Fibroblast of skin of scalp (primary cell): ENCODE data around the gene TMPRSS5.
A peak's percentile ranks its signal among the peaks of the same experiment; 100 is the strongest.
"Not testable (repeated sequence)": the region's sequence is repeated elsewhere in the genome, so short reads cannot be mapped to it uniquely, and the experiment has no call there.

Experiments
- DNase-seq: peaks from one replicate; pipeline ENCODE4 v3.0.0-alpha.2; 2013

Gene TMPRSS5

GRCh38 chr11:113697111-113697510 lies 9.0 kb downstream of the TMPRSS5 start:
- DNase-seq: no peak

DNA sequence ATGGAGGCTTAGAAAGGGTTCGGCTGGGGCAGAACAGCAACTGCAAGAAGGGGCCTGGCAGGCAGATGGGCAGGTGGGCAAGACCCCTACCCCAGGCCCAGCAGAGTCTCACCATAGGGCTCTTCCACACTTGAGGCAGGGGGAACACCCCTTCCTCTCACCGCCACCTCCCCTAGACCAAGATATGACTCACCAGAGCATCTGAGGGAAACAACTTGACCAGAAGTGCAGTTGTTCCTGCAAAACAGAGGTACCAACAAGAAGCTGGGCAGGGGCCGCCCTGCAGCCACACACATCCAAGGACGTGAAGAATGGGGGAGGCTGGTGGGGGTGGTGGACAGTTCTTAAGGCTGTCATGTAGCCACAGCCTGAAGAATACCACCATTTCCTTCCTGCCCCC lies 10.9 kb downstream of the TMPRSS5 start:
- DNase-seq: no peak

DNA sequence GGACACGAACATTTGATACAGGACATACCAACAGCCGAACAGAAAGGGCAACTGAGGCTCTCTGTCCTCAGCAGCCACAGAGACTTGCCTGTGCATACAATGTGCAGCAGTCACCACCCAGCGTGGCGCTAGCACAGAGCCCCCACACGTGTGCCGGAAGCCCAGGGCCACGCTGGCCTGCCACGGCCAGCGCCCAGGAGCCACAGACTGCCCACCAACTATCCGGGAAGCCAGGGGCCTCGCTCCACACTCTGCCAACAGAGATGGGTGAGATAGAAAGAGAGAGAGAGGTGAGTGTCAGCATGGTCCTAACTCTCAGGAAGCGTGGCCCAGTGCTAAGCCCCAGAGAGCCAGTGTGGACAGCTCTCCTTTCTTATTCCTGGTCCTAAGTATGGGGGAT lies 11.7 kb downstream of the TMPRSS5 start:
- DNase-seq: no peak

GRCh38 chr11:113693030-113693429 lies 13.1 kb downstream of the TMPRSS5 start:
- no peak for DNase-seq

GRCh38 chr11:113690619-113691569 lies 15.2 kb downstream of the TMPRSS5 start:
- DNase-seq: peak; percentile 74

- no peak for DNase-seq
Observed at GRCh38 chr11:113689768-113690618, 16.1 kb downstream of the TMPRSS5 start.

DNA sequence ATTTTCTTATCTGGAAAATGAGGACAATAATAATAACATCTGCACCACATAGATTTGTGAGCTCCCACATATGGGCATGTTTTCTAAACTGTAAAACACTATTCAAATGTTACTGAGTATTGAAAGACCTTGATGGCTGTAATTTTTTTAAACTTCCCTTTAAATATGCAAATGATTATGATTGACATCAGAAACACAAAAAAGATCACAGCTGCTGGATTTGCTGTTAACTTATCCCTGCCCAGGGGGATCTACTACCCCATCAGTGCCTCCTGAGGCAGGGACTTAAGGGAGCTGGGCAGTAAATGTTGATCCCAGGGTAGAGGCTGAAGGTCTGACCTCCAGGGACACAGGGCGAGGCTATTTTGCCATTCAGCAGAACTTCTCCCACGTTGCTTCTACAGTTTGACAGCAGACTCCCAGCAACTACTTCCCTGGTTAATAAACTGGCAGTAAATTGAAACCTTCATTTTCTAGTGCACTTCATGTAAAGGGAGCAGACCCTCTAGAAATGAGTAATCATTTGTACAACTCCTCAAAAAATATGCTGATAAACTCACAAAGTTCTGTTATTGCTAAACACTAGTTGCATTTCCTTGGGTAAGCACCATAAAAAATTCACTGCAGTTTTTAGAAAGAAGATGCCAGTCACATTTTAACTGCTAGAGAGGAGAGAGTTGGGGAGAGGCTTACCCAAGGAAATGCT lies 20.3 kb downstream of the TMPRSS5 start:
- no peak for DNase-seq

GRCh38 chr11:113684496-113684895 lies 21.6 kb downstream of the TMPRSS5 start:
- DNase-seq: peak; percentile 22

DNA sequence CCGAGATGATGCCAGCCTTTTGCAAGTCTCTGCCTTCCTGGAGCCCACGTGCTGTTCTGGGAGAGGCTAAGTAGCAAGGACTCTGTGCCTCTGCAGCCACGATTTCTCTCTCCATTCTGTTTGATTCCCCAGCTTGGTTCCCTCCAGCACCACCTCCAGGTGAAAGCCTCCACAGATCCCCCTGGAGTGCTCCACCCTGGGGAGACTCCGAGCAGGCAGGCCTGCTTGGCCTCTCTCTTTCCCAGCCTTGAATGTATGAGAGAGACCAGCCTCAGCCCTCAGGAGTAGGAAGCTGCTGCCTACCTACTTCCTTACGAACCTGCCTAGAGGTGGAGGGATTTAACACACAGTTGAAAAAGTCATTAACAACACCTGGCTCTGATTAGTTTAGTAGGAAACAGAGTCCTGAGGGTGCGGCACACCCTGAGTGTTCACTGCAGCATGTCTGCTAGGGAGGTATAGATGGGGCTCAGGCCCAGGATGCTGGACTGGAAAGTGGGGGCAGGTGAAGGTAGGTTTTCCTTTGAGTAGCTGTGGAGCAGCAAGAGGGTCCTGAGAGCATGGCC lies 22.5 kb downstream of the TMPRSS5 start:
- DNase-seq: no peak

GRCh38 chr11:113681711-113682413 lies 24.2 kb downstream of the TMPRSS5 start:
- DNase-seq: peak; percentile 76

- DNase-seq: no peak
Observed at GRCh38 chr11:113681282-113681681, 24.8 kb downstream of the TMPRSS5 start.

GRCh38 chr11:113677685-113678084 lies 28.4 kb downstream of the TMPRSS5 start:
- no peak for DNase-seq

DNA sequence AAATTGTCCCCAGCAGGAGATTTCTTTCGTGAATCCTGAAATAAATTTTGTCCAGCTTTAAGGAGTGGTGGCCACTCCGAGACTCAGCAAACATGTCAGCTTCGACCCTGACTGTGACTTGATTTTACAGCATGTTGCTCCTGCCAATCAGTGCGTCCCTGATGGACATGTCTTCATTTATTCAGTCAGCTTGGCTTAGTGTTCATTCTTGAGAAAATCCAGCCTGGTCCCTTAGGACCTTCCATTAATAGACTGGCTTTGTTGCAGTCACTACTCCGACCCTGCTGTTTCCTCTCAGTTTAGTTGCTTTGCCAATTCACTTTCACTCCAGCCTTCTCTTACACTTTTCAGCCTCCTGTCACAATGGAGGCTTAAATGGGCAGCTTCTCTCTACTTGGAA lies 30.5 kb downstream of the TMPRSS5 start:
- peak; percentile 81 for DNase-seq

DNA sequence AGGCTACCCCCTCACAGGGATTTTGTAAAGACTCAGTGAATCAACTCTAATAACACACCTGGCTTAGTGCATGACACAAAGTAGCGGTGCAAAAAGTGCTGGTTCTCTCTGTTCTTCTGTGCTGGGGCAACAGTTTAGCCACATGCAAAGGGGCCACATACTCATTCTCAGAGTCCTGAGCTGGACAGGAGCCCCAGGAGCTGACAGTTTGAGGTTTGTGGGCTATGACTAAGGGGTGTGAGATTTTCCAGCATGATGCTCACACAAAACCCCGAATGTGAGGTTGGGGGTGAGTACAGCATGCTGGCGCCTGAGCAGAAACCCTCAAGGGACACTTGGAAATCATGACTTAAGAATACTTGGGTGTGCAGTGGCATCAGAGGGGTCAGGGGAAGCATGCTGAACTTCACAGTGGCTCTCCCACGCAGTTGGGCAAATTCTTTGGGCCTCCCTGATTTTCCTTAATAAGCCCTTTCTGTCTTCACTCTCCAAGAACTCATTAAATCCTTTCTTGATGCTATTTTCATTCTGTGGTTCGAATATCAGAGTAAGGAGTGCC lies 31.0 kb downstream of the TMPRSS5 start:
- DNase-seq: peak; percentile 98

DNA sequence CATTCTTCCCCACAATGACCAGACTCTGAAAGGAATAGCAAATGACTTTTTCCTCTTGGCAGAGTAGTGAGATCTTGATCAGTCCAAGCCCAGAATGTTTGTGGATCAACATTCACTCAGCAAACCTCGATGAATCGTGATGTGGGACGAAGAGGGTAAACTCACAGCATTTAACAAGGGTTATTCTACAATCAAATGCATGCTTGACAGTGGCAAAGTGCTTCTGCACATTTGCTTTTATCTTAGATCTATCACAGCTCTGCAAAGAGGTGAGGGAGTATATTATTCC lies 31.8 kb downstream of the TMPRSS5 start:
- peak; percentile 20 for DNase-seq

DNA sequence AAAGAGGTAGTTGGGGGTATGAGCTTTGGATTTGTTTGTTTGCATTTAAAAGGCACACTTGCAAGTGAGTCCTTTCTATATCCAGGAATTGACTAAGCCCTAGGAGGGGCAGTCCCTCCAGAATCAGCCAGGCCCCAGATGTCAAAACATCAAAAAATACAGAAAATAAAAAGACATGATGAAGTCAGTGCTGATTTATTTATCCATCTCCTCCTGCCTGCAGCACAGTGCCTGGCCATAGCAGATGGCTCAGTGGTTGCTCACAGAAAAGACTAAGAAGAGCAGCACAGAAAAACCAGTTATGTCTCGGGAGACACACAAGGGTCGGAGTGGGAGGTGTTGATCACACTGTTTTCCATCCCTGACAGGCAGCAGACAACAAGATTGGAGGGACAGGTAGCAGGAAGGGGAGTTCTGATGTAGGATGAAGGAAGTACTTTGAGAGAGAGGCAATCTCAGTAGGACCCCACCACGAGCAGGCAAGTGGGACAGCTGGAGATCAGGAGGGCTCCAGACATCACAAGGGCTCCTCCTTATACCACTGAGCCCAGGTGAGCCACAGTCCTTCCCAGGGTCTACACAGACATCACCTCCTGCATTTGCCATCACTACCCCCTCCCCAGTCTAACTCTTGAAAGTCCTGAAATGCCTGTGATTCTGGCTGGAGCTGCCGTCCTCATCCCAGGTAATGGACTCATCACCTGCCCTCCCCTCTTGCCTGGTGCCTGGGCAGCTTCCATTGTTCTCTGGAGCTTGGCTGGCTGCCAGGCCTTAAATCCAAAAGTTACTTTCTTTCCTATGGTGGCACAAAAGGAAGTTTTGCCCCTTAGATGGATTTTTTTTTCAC lies 32.3 kb downstream of the TMPRSS5 start:
- peak; percentile 29 for DNase-seq

DNA sequence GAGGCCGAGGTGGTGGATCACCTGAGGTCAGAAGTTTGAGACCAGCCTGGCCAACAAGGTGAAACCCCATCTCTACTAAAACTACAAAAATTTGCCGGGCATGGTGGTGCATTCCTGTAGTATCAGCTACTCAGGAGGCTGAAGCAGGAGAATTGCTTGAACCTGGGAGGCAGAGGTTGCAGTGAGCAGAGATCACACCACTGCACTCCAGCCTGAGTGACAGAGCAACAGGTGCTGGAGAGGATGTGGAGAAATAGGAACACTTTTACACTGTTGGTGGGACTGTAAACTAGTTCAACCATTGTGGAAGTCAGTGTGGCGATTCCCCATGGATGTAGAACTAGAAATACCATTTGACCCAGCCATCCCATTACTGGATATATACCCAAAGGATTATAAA lies 34.2 kb downstream of the TMPRSS5 start:
- not testable (repeated sequence) for DNase-seq

DNA sequence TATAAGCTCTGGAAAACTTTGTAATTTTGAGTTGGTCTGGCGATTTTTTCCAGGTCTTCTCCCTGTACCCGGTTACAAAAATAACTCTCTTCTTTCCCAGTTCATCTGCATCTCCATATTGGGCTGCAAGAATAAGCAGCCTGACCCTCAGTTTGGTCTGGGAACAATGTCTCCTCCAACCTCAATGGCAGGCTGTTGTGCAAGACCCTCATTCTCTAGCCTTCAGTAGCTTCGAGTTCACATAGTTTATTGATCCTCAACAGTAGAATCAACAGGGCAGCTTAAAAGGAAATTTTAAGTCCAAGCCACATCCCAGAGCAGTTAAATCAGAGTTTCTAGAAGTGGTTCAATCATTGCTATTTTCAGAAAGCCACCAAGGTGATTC lies 35.3 kb downstream of the TMPRSS5 start:
- DNase-seq: no peak

DNA sequence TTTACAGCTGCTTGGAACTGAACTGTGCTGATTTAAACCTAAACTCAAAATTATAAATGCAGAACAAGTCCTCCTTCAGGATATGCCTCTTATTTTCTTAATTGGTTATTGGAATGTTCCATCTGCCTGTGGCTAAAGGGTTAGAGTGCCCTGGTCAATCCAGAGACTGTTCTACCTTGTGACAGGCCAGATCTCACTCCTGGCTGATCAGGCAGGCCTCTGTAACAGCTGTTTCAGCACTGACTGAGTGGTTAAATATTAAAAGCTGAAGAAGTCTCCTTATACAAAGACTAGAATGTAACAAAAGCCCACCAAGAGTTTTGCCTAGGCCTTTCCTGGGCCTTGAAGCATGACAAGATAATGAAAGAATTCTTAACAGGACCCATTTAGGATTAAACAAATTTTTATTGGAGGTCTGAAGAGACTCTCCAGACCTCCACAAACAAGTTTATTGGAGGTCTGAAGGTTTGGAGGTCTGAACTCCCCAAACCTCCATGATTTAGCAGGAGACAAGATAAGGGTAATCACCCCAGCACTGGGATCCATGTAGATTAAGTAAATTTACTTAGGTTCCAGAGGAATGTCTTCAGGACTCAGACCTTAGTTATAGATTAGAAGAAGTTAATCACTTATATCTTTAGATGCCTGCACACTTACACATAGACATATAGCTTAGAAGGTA lies 35.8 kb downstream of the TMPRSS5 start:
- DNase-seq: no peak

- no peak for DNase-seq
Observed at GRCh38 chr11:113668255-113668654, 37.9 kb downstream of the TMPRSS5 start.
